DOHH2 (cell line): ENCODE results near the gene PDGFD.

Experiments
- CTCF ChIP-seq: fragments of 200-600 bp; sonication (generic); IDR thresholded peaks from one replicate; pipeline ENCODE4 v1.5.1; 2014; ENCODE audit warnings: antibody characterized with exemption, mild to moderate bottlenecking, low read depth, low read length; ENCODE audit not compliant: poor library complexity, severe bottlenecking
- EZH2phosphoT487 ChIP-seq: fragments of 200-600 bp; sonication (generic); IDR thresholded peaks from 2 replicates; pipeline ENCODE4 v1.6.1; 2017; ENCODE audit warnings: borderline replicate concordance, mild to moderate bottlenecking, antibody characterized with exemption, low read length, moderate library complexity, mixed read lengths

GRCh38 chr11:103897160-103897936, 266.6 kb downstream of the PDGFD start:
- TF ChIP-seq EZH2phosphoT487 = no peak
- TF ChIP-seq CTCF = no peak
